ENCODE results near the gene MSRB1.
"Not testable (repeated sequence)": the region's sequence is repeated elsewhere in the genome, so short reads cannot be mapped to it uniquely, and the experiment has no call there.

The MSRB1 gene

GRCh38 chr16:1962161-1963153 is 19.5 kb upstream of the MSRB1 start:
- not testable (repeated sequence) for DNase-seq (ENCODE audit: low read depth in 2 of 2, low spot score in 1 of 2)

GRCh38 chr16:1961651-1962067 is 18.7 kb upstream of the MSRB1 start:
- no peak for DNase-seq (ENCODE audit: low read depth in 2 of 2, low spot score in 1 of 2)

GRCh38 chr16:1960665-1961630 is 17.9 kb upstream of the MSRB1 start:
- DNase-seq (ENCODE audit: low read depth in 2 of 2, low spot score in 1 of 2), result no peak

- DNase-seq (ENCODE audit: low read depth in 2 of 2, low spot score in 1 of 2), result peak; percentile 71 to 78
Measured at GRCh38 chr16:1959269-1960039, 16.5 kb upstream of the MSRB1 start, which contains the start of gene NDUFB10. TSS of gene NDUFB10 (plus strand) at chr16:1959538. CDS start at chr16:1959625, 87 bp downstream.

GRCh38 chr16:1958715-1959268 is 15.8 kb upstream of the MSRB1 start:
- DNase-seq (ENCODE audit: low read depth in 2 of 2, low spot score in 1 of 2), result no peak

- DNase-seq (ENCODE audit: low read depth in 2 of 2, low spot score in 1 of 2), result not testable (repeated sequence)
Measured at GRCh38 chr16:1958143-1958491, 15.1 kb upstream of the MSRB1 start.

- DNase-seq (ENCODE audit: low read depth in 2 of 2, low spot score in 1 of 2), result not testable (repeated sequence)
Measured at GRCh38 chr16:1957434-1958142, 14.6 kb upstream of the MSRB1 start.

- DNase-seq (ENCODE audit: low read depth in 2 of 2, low spot score in 1 of 2), result no peak
Measured at GRCh38 chr16:1953734-1954133, 10.7 kb upstream of the MSRB1 start.

GRCh38 chr16:1950559-1950958 is 7.6 kb upstream of the MSRB1 start:
- no peak for DNase-seq (ENCODE audit: low read depth in 2 of 2, low spot score in 1 of 2)

GRCh38 chr16:1950047-1950446 is 7.0 kb upstream of the MSRB1 start:
- no peak for DNase-seq (ENCODE audit: low read depth in 2 of 2, low spot score in 1 of 2)

GRCh38 chr16:1949507-1949906 is 6.5 kb upstream of the MSRB1 start:
- DNase-seq (ENCODE audit: low read depth in 2 of 2, low spot score in 1 of 2), result no peak

GRCh38 chr16:1947369-1947670 is 4.3 kb upstream of the MSRB1 start:
- DNase-seq (ENCODE audit: low read depth in 2 of 2, low spot score in 1 of 2), result no peak

- DNase-seq (ENCODE audit: low read depth in 2 of 2, low spot score in 1 of 2), result no peak
Measured at GRCh38 chr16:1946495-1947368, 3.7 kb upstream of the MSRB1 start.

- DNase-seq (ENCODE audit: low read depth in 2 of 2, low spot score in 1 of 2), result no peak
Measured at GRCh38 chr16:1945559-1946391, 2.8 kb upstream of the MSRB1 start.

- DNase-seq (ENCODE audit: low read depth in 2 of 2, low spot score in 1 of 2), result no peak
Measured at GRCh38 chr16:1944612-1945199, 1.7 kb upstream of the MSRB1 start.

- no peak for DNase-seq (ENCODE audit: low read depth in 2 of 2, low spot score in 1 of 2)
Measured at GRCh38 chr16:1942047-1942809, 771 bp downstream of the MSRB1 start.
